Measurements from ENCODE around the gene BIRC3. TPM values are rescaled to one million over a fixed set of nuclear protein-coding genes. Genes with fewer than 3 reads are reported as not detected.

BIRC3 gene
- total RNA-seq, 1 experiment from 2014 or later, result 65.4 TPM

DNA sequence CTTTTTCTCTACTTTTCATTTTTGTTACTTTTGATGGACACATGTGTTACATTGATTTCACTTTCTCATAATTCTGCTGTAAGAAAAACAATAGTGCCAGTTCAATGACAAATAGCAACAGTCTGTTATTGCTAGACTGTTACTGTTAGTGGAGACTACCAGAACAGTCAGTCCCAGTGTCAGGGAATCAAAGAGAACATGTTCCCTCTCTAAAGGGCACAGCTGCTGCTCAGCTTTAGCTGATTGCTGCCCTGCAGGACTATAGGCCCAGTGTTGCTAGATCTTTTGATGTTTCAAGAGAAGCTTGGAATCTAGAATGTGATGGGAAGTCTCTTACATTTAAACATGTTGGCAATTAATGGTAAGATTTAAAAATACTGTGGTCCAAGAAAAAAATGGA, 3.4 kb downstream of the BIRC3 start:
- no peak for DNase-seq (ENCODE audit: low read depth, low spot score)
- in situ Hi-C loops (cut with HindIII; ENCODE audit: low pct_unique_long_range_greater_than_20kb, low sequenced_read_pairs), result loop anchor here (5.0 kb wide), 1 partner anchor 38 kb away; no protein-coding TSS in a partner anchor
- POLR2A ChIA-PET, result interaction anchor here (0.6 kb wide), 1 partner anchor 235 kb away, joined by 4 read pairs; no protein-coding TSS in a partner anchor
- BruUV-seq (replicated peaks), result no TSS peak
- TF ChIP-seq POLR2AphosphoS5 (IDR thresholded peaks at IDR 0.05; ENCODE audit: low read depth, low read length) (0 out of 2 replicates have a peak, but pooled peaks have one; percentile 38), TCF7L2 (IDR thresholded peaks at IDR 0.05; ENCODE audit: low read depth, low read length) (peak; percentile 57; the same call in 1 of the 2 replicates)
- TF ChIP-seq, protein P1, sequence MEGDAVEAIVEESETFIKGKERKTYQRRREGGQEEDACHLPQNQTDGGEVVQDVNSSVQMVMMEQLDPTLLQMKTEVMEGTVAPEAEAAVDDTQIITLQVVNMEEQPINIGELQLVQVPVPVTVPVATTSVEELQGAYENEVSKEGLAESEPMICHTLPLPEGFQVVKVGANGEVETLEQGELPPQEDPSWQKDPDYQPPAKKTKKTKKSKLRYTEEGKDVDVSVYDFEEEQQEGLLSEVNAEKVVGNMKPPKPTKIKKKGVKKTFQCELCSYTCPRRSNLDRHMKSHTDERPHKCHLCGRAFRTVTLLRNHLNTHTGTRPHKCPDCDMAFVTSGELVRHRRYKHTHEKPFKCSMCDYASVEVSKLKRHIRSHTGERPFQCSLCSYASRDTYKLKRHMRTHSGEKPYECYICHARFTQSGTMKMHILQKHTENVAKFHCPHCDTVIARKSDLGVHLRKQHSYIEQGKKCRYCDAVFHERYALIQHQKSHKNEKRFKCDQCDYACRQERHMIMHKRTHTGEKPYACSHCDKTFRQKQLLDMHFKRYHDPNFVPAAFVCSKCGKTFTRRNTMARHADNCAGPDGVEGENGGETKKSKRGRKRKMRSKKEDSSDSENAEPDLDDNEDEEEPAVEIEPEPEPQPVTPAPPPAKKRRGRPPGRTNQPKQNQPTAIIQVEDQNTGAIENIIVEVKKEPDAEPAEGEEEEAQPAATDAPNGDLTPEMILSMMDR (IDR thresholded peaks at IDR 0.05), result no peak
- Histone ChIP-seq H3K27ac (ENCODE audit: low read length) (peak overlapping the region; percentile 93), H3K4me1 (ENCODE audit: control insufficient read depth, insufficient read depth, low read length) (peaks cover 58% of the 10 kb centered on the region), H3K36me3 (ENCODE audit: control insufficient read depth, insufficient read depth, low read length) (peaks cover 7% of the 10 kb centered on the region; the same call in 1 of the 2 replicates), H3K27me3 (ENCODE audit: control insufficient read depth, insufficient read depth, low read length) (no peaks in the 10 kb centered on the region), H3K4me3 (ENCODE audit: low read depth in 2 of 2, low read length in 2 of 2) (peak overlapping the region; percentile 57 to 81), H3K9me3 (ENCODE audit: control insufficient read depth, insufficient read depth, low read depth, low read length) (no peaks in the 10 kb centered on the region)
- intact Hi-C loops (cut with micrococcal nuclease; ENCODE audit: unreplicated experiment), result no loop called here
- ATAC-seq, result no peak
- CTCF ChIA-PET, result interaction anchor here (0.8 kb wide), 1 partner anchor 20 kb away, joined by 3 read pairs; no protein-coding TSS in a partner anchor

DNA sequence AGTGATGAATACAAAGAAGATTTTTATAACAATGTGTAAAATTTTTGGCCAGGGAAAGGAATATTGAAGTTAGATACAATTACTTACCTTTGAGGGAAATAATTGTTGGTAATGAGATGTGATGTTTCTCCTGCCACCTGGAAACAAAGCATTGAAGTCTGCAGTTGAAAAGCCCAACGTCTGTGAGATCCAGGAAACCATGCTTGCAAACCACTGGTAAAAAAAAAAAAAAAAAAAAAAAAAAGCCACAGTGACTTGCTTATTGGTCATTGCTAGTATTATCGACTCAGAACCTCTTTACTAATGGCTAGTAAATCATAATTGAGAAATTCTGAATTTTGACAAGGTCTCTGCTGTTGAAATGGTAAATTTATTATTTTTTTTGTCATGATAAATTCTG, 5.3 kb downstream of the BIRC3 start:
- CTCF ChIA-PET, result no interaction called here
- intact Hi-C loops (cut with micrococcal nuclease; ENCODE audit: unreplicated experiment), result no loop called here
- Histone ChIP-seq H3K9me3 (ENCODE audit: control insufficient read depth, insufficient read depth, low read depth, low read length) (no peaks in the 10 kb centered on the region), H3K27ac (ENCODE audit: low read length) (peak overlapping the region; percentile 93), H3K36me3 (ENCODE audit: control insufficient read depth, insufficient read depth, low read length) (peaks cover 12% of the 10 kb centered on the region; the same call in 1 of the 2 replicates), H3K27me3 (ENCODE audit: control insufficient read depth, insufficient read depth, low read length) (no peaks in the 10 kb centered on the region), H3K4me1 (ENCODE audit: control insufficient read depth, insufficient read depth, low read length) (peaks cover 48% of the 10 kb centered on the region), H3K4me3 (ENCODE audit: low read depth in 2 of 2, low read length in 2 of 2) (peak overlapping the region; percentile 12 to 19; a peak in 3 of 4 replicates)
- POLR2A ChIA-PET, result no interaction called here
- in situ Hi-C loops (cut with HindIII; ENCODE audit: low pct_unique_long_range_greater_than_20kb, low sequenced_read_pairs), result loop anchor here (5.0 kb wide), 1 partner anchor 40 kb away; no protein-coding TSS in a partner anchor
- TF ChIP-seq, protein P2, sequence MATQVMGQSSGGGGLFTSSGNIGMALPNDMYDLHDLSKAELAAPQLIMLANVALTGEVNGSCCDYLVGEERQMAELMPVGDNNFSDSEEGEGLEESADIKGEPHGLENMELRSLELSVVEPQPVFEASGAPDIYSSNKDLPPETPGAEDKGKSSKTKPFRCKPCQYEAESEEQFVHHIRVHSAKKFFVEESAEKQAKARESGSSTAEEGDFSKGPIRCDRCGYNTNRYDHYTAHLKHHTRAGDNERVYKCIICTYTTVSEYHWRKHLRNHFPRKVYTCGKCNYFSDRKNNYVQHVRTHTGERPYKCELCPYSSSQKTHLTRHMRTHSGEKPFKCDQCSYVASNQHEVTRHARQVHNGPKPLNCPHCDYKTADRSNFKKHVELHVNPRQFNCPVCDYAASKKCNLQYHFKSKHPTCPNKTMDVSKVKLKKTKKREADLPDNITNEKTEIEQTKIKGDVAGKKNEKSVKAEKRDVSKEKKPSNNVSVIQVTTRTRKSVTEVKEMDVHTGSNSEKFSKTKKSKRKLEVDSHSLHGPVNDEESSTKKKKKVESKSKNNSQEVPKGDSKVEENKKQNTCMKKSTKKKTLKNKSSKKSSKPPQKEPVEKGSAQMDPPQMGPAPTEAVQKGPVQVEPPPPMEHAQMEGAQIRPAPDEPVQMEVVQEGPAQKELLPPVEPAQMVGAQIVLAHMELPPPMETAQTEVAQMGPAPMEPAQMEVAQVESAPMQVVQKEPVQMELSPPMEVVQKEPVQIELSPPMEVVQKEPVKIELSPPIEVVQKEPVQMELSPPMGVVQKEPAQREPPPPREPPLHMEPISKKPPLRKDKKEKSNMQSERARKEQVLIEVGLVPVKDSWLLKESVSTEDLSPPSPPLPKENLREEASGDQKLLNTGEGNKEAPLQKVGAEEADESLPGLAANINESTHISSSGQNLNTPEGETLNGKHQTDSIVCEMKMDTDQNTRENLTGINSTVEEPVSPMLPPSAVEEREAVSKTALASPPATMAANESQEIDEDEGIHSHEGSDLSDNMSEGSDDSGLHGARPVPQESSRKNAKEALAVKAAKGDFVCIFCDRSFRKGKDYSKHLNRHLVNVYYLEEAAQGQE (IDR thresholded peaks at IDR 0.05; ENCODE audit: insufficient read depth in 1 of 2, low read depth in 2 of 2, low read length in 1 of 2), result no peak
- TF ChIP-seq SIN3A (IDR thresholded peaks at IDR 0.05; ENCODE audit: borderline replicate concordance, insufficient read depth, low read depth, low read length), result no peak
- TF ChIP-seq POLR2AphosphoS5 (IDR thresholded peaks at IDR 0.05; ENCODE audit: low read depth, low read length), result no peak
- TF ChIP-seq, protein P1 (IDR thresholded peaks at IDR 0.05), result no peak
- no peak for TF ChIP-seq TCF7L2 (IDR thresholded peaks at IDR 0.05; ENCODE audit: low read depth, low read length)
- DNase-seq (ENCODE audit: low read depth, low spot score) (no peak), ATAC-seq (no peak)
- BruUV-seq (replicated peaks), result no TSS peak
